CD14-positive monocyte (primary cell): ENCODE measurements around the gene MITF. TPM values are rescaled to one million over a fixed set of nuclear protein-coding genes. Genes with fewer than 3 reads are reported as not detected.

Experiments used
- DNase-seq, 3 donors: peaks; one replicate each; pipeline ENCODE4 v3.0.0-alpha.2; 2011 to 2022
- H2AFZ ChIP-seq: 2 replicates; pipeline ENCODE4 v1.6.0; 2012; ENCODE audit warnings: mild to moderate bottlenecking, low read depth, low read length, inconsistent platforms; ENCODE audit not compliant: insufficient read depth, poor library complexity, severe bottlenecking
- H3K27ac ChIP-seq, 2 donors: 1 replicate in 1 of 2; 2 replicates in 1 of 2; pipeline ENCODE4 v1.5.1; 2012 to 2013; ENCODE audit warnings: low read length in 2 of 2, control low read depth in 1 of 2, inconsistent platforms in 1 of 2, low read depth in 1 of 2, mild to moderate bottlenecking in 1 of 2
- H3K27me3 ChIP-seq, 2 donors: one replicate each; pipeline versions ENCODE4 v1.6.0 to v1.6.1; 2011 to 2013; ENCODE audit warnings: low read length in 2 of 2; ENCODE audit not compliant: control insufficient read depth in 2 of 2, insufficient read depth in 2 of 2
- H3K36me3 ChIP-seq, 2 donors: replicated peaks in 1 of 2; 1 replicate in 1 of 2; 2 replicates in 1 of 2; pipeline versions ENCODE4 v1.5.1 to v1.6.1; 2012 to 2013; ENCODE audit warnings: low read length in 2 of 2, control low read depth in 1 of 2, inconsistent platforms in 1 of 2, mild to moderate bottlenecking in 1 of 2; ENCODE audit not compliant: insufficient read depth in 2 of 2, control insufficient read depth in 1 of 2
- H3K4me1 ChIP-seq, 2 donors: 1 replicate in 1 of 2; 2 replicates in 1 of 2; pipeline versions ENCODE4 v1.5.1 to v1.6.1; 2012 to 2013; ENCODE audit warnings: low read length in 2 of 2, control low read depth in 1 of 2, inconsistent platforms in 1 of 2, mild to moderate bottlenecking in 1 of 2, moderate library complexity in 1 of 2; ENCODE audit not compliant: insufficient read depth in 2 of 2, control insufficient read depth in 1 of 2
- H3K4me2 ChIP-seq: replicated peaks from 2 replicates; pipeline ENCODE3; 2012; ENCODE audit warnings: low read length, moderate library complexity, mild to moderate bottlenecking; ENCODE audit not compliant: poor library complexity, severe bottlenecking; ENCODE audit errors: extremely low read depth
- H3K4me3 ChIP-seq, 3 experiments: fragments of 200-600 bp in 1 of 3; sonication (generic) in 1 of 3; replicated peaks in 1 of 3; 1 replicate in 2 of 3; 2 replicates in 1 of 3; pipeline ENCODE4 v1.5.1; 2011 to 2013; ENCODE audit warnings: low read length in 3 of 3, mild to moderate bottlenecking in 3 of 3, control low read depth in 2 of 3, low read depth in 2 of 3, inconsistent platforms in 1 of 3, moderate library complexity in 1 of 3
- H3K79me2 ChIP-seq: 2 replicates; pipeline ENCODE4 v1.6.0; 2012; ENCODE audit warnings: mild to moderate bottlenecking, control low read depth, inconsistent platforms, low read length, moderate library complexity; ENCODE audit not compliant: insufficient read depth
- H3K9ac ChIP-seq: 2 replicates; pipeline ENCODE4 v1.6.0; 2017; ENCODE audit warnings: low read length, mild to moderate bottlenecking; ENCODE audit not compliant: insufficient read depth, poor library complexity, severe bottlenecking
- H3K9me3 ChIP-seq, 2 donors: replicated peaks in 1 of 2; 1 replicate in 1 of 2; 2 replicates in 1 of 2; pipeline versions ENCODE4 v1.5.1 to v1.6.1; 2012 to 2013; ENCODE audit warnings: low read length in 2 of 2, control low read depth in 1 of 2; ENCODE audit not compliant: control insufficient read depth in 1 of 2, insufficient read depth in 1 of 2
- H4K20me1 ChIP-seq: 2 replicates; pipeline ENCODE4 v1.6.0; 2012; ENCODE audit warnings: mild to moderate bottlenecking, low read length, control low read depth, moderate library complexity; ENCODE audit not compliant: insufficient read depth
- H3K27ac Mint-ChIP-seq, 7 donors: one replicate each; pipeline ENCODE4 v1.8.0; 2020; ENCODE audit warnings: mild to moderate bottlenecking in 7 of 7, mixed read lengths in 7 of 7, moderate library complexity in 6 of 7, inconsistent platforms in 2 of 7
- H3K27me3 Mint-ChIP-seq, 3 donors: one replicate each; pipeline ENCODE4 v1.8.0; 2021 to 2022; ENCODE audit warnings: low read depth in 3 of 3, mild to moderate bottlenecking in 3 of 3, mixed read lengths in 3 of 3, moderate library complexity in 3 of 3, inconsistent platforms in 1 of 3
- H3K36me3 Mint-ChIP-seq, 2 donors: one replicate each; pipeline ENCODE4 v1.8.0; 2020; ENCODE audit warnings: mixed read lengths in 2 of 2, inconsistent platforms in 1 of 2, mild to moderate bottlenecking in 1 of 2
- H3K4me1 Mint-ChIP-seq: one replicate; pipeline ENCODE4 v1.8.0; 2020; ENCODE audit warnings: mild to moderate bottlenecking, mixed read lengths
- H3K4me3 Mint-ChIP-seq, 2 donors: one replicate each; pipeline ENCODE4 v1.8.0; 2020; ENCODE audit warnings: mild to moderate bottlenecking in 2 of 2, mixed read lengths in 2 of 2, moderate library complexity in 1 of 2
- H3K9me3 Mint-ChIP-seq, 7 donors: one replicate each; pipeline ENCODE4 v1.8.0; 2020 to 2022; ENCODE audit warnings: mixed read lengths in 7 of 7, mild to moderate bottlenecking in 6 of 7, moderate library complexity in 6 of 7, inconsistent platforms in 2 of 7
- WGBS: methylation state at CpG from one replicate; pipeline ENCODE4 v1.1.5; 2013; ENCODE audit warnings: missing lambda C conversion rate; ENCODE audit not compliant: insufficient coverage; 5-methylcytosine and 5-hydroxymethylcytosine counted together
- intact Hi-C, 2 donors: fragments of 100-400 bp; cut with micrococcal nuclease; formaldehyde crosslinking; loops; one replicate each; pipeline versions ENCODE4 v1.15.0 to v1.15.1; 2023
- polyA plus RNA-seq, 3 donors: library from polyadenylated mRNA; depleted of rRNA in 1 of 3; unstranded in 2 of 3; stranded (reverse) in 1 of 3; fragments of 300-500 nt in 2 of 3; fragments of >200 nt in 1 of 3; fragmentation: Illumina TruSeq in 2 of 3; gene quantifications; 1 replicate in 2 of 3; 2 replicates in 1 of 3; pipeline ENCODE4 v1.2.3, GENCODE V29; 2012 to 2021
- TF ChIP-seq, protein P1 (sequence below): fragments of 200-600 bp; IDR thresholded peaks from one replicate; pipeline ENCODE4 v1.8.0; 2022; ENCODE audit warnings: antibody characterized with exemption, mild to moderate bottlenecking

MITF gene
- polyA plus RNA-seq, 3 donors: 7.0 to 15.1 (median 12.1) TPM

DNA sequence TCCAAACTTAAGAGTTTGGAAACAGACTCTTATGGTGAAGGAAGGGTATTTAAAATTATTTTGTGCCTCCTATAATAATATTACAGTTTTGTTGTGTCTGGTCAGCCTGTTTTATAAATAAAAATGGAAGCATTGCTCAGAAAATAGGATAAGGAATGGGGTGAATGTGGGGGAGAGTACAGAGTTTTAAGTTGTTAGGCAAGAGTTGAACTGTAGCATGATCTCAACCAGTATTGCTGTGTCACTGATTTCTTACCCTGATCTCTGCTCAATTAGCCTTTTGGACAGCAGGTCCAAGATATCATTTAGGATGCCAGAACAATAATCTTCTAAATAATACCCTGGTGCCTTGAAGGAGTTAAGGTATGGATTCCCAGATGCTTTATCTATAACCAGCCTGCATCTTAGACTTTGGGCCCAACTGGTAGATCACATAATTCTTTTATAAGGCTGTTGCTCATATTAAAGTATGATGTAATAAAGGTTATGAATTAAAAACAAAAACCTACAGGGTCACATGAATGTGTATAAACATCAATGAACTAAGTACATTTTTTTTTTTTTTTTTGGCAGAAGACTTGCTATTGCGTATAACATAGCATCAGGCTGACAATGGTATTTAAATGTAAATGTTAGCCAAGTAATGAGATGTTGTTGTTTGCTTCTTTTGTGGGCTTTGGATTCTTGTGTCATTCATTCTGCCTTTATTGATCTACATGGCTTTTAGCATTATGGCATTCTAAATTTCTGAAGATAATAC is 70.0 kb downstream of the MITF start:
- no peaks in the 10 kb centered on the region for H3K79me2 ChIP-seq
- H3K27me3 ChIP-seq: no peaks in the 10 kb centered on the region
- no peaks in the 10 kb centered on the region for H3K36me3 ChIP-seq
- Mint-ChIP-seq H3K36me3 (peaks cover 2 to 12% of the 10 kb centered on the region in 2 donors), H3K9me3 (peaks cover 0 to 2% (median 0%) of the 10 kb centered on the region in 7 donors), H3K27ac (peak overlapping the region in 1 of 7 donors; percentile 20), H3K4me3 (no peak overlapping the region), H3K4me1 (peaks cover 14% of the 10 kb centered on the region), H3K27me3 (peaks cover under 1 to 3% (median under 1%) of the 10 kb centered on the region in 3 donors)
- no peak for DNase-seq
- TF ChIP-seq, protein P1, sequence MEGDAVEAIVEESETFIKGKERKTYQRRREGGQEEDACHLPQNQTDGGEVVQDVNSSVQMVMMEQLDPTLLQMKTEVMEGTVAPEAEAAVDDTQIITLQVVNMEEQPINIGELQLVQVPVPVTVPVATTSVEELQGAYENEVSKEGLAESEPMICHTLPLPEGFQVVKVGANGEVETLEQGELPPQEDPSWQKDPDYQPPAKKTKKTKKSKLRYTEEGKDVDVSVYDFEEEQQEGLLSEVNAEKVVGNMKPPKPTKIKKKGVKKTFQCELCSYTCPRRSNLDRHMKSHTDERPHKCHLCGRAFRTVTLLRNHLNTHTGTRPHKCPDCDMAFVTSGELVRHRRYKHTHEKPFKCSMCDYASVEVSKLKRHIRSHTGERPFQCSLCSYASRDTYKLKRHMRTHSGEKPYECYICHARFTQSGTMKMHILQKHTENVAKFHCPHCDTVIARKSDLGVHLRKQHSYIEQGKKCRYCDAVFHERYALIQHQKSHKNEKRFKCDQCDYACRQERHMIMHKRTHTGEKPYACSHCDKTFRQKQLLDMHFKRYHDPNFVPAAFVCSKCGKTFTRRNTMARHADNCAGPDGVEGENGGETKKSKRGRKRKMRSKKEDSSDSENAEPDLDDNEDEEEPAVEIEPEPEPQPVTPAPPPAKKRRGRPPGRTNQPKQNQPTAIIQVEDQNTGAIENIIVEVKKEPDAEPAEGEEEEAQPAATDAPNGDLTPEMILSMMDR: no peak
- H3K9me3 ChIP-seq: no peaks in the 10 kb centered on the region
- no peak overlapping the region for H3K9ac ChIP-seq
- intact Hi-C loops: no loop called here
- WGBS: no CpG with 5 or more reads among the region's 1 CpG
- H3K4me3 ChIP-seq: no peak overlapping the region
- no peak overlapping the region for H3K4me2 ChIP-seq
- peaks cover 7 to 8% of the 10 kb centered on the region in 2 donors for H3K4me1 ChIP-seq
- no peak overlapping the region for H3K27ac ChIP-seq
- no peak overlapping the region for H2AFZ ChIP-seq
- H4K20me1 ChIP-seq: no peaks in the 10 kb centered on the region

DNA sequence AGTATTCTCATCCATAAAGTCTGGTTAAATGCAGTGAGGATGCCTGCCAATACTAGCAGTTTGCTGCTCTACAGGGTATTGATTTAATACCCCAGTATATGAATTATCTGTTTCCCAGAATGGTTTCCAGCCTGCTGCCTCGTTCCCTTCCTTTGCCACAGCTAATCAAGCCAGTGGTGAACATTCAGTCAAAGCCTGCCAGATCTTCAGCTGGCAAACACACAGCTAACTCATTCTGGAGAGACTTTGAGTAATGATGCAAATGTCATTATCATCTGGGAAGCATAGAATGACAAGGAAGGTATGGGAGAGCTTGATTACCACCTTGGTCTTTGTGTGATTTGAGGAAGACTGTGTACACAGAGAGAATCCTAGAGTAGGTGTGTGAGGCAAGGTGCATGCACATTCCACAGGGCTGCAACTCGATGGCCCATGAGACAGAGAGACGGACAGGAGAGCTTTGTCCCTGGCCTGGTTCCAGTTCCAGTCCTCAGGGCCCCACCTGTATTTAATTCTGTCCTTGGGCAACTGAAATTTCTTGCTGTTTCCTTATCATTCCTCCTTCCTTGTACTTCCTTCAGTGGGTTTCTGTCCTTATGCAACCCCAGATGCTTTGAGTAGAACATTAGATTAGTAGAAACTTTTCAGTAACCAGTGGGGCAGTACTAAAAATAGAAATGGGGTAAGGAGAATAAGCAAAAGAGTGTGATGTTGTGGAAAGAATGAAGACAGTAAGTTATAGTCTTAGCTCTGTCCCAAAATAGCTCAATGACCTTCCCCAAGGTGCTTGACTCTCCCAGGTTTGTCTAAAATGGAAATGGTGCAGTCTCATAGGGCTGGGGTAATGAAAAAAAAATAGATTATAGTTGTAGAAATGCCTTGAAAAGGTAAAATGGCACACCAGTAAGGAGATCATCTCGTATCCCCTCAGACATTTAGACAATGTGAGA is 72.5 kb downstream of the MITF start:
- Histone ChIP-seq H3K27me3 (no peaks in the 10 kb centered on the region), H3K9me3 (no peaks in the 10 kb centered on the region), H3K36me3 (no peaks in the 10 kb centered on the region), H3K4me3 (no peak overlapping the region), H4K20me1 (no peaks in the 10 kb centered on the region), H3K27ac (no peak overlapping the region), H3K9ac (no peak overlapping the region), H3K4me2 (no peak overlapping the region), H3K4me1 (peaks cover 7 to 8% of the 10 kb centered on the region in 2 donors), H3K79me2 (no peaks in the 10 kb centered on the region), H2AFZ (no peak overlapping the region)
- H3K27me3 Mint-ChIP-seq: peaks cover 0 to 3% (median 2%) of the 10 kb centered on the region in 3 donors
- H3K36me3 Mint-ChIP-seq: no peaks in the 10 kb centered on the region
- TF ChIP-seq, protein P1: no peak
- no peak overlapping the region for H3K4me3 Mint-ChIP-seq
- no peak overlapping the region for H3K27ac Mint-ChIP-seq
- peaks cover 0 to 2% (median 0%) of the 10 kb centered on the region in 7 donors for H3K9me3 Mint-ChIP-seq
- intact Hi-C loops: no loop called here
- DNase-seq: no peak
- 100% methylated on average over 1 of the region's 4 CpGs for WGBS
- H3K4me1 Mint-ChIP-seq: peaks cover 16% of the 10 kb centered on the region
